ENCODE results near the gene TFR2.

TFR2 gene

GRCh38 chr7:100641463-100641859 lies at the start of gene TFR2:
Gene TFR2 (minus strand): TSS chr7:100641552. CDS start chr7:100641509, 43 bp downstream.
- DNase-seq, result no peak

GRCh38 chr7:100689230-100690135 lies 48.1 kb upstream of the TFR2 start:
- DNase-seq, result no peak

- no peak for DNase-seq
Observed at GRCh38 chr7:100688326-100688860, 47.0 kb upstream of the TFR2 start.

GRCh38 chr7:100687751-100688300 lies 46.5 kb upstream of the TFR2 start:
- no peak for DNase-seq

- no peak for DNase-seq
Observed at GRCh38 chr7:100687261-100687660, 45.9 kb upstream of the TFR2 start.

GRCh38 chr7:100686822-100687211 lies 45.5 kb upstream of the TFR2 start:
- DNase-seq, result no peak

GRCh38 chr7:100686201-100686821 lies 45.0 kb upstream of the TFR2 start:
- DNase-seq, result no peak

GRCh38 chr7:100685631-100686145 lies 44.3 kb upstream of the TFR2 start:
- DNase-seq, result no peak

- no peak for DNase-seq
Observed at GRCh38 chr7:100685049-100685605, 43.8 kb upstream of the TFR2 start.

- no peak for DNase-seq
Observed at GRCh38 chr7:100684534-100685042, 43.2 kb upstream of the TFR2 start.

GRCh38 chr7:100683659-100684533 lies 42.5 kb upstream of the TFR2 start:
- no peak for DNase-seq

- no peak for DNase-seq
Observed at GRCh38 chr7:100682991-100683658, 41.8 kb upstream of the TFR2 start.

- DNase-seq, result no peak
Observed at GRCh38 chr7:100682228-100682741, 40.9 kb upstream of the TFR2 start.

- DNase-seq, result no peak
Observed at GRCh38 chr7:100681491-100682227, 40.3 kb upstream of the TFR2 start.

GRCh38 chr7:100680576-100681271 lies 39.4 kb upstream of the TFR2 start:
- no peak for DNase-seq

- DNase-seq, result no peak
Observed at GRCh38 chr7:100679927-100680575, 38.7 kb upstream of the TFR2 start.

GRCh38 chr7:100679129-100679926 lies 38.0 kb upstream of the TFR2 start:
- DNase-seq, result no peak

- no peak for DNase-seq
Observed at GRCh38 chr7:100678291-100678984, 37.1 kb upstream of the TFR2 start.

All from activated naive CD4-positive, alpha-beta T cell treated with anti-CD3 and anti-CD28 coated beads, Interleukin-2, amount 50 U/mL, for 16 hours (primary cell).